ENCODE measurements around the gene YY1. TPM values are rescaled to one million over a fixed set of nuclear protein-coding genes. Genes with fewer than 3 reads are reported as not detected.

The YY1 gene
- total RNA-seq, 1 donor from 2014 or later, result 74.8 TPM

DNA sequence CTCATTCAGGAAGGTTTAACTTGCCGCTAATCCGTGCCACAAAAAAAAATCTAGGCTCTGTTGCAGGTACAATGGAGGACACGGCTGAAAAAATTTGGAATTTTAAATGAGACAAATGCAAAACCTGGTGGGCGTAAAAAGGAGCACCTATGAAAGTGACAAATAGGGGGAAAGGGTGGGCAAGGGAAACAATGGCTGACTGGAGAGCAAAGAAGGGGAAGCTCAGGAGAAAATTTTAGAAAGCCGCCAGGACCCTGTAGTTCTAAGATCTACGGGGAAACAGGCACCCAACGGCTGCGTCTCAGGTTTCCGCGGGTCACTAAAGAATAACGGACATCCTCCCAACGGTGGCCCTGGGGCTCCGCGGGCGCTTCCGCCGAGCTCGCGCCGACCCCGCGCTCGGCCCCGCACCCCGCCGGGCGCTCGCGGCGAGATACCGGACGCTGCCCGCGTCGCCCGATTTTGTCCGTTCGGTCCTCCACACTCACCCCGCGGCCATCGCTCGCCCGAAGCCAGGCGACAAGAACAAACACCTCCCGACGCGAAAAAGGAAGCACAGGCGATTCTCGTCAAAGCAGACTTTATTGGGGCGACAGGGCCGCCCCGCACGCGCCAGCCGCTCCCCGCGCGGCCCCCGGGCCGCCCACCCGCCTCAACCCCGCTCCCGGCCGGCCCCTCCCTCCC is 1.1 kb upstream of the YY1 start:
- peak; percentile 24 for ATAC-seq
- intact Hi-C loops (cut with DNase I), result no loop called here

GRCh38 chr14:100239211-100239839 is 381 bp downstream of the YY1 start:
- no peaks in the 10 kb centered on the region for H3K36me3 ChIP-seq

More for the DNA sequence above, 1.1 kb upstream of the YY1 start:
- peak; percentile 69 for DNase-seq
- Histone ChIP-seq H3K27me3 (ENCODE audit: low read depth) (no peaks in the 10 kb centered on the region), H3K4me1 (peaks cover 49% of the 10 kb centered on the region), H3K9me3 (no peaks in the 10 kb centered on the region), H3K27ac (peak overlapping the region; percentile 99), H3K4me3 (peak overlapping the region; percentile 100), H3K36me3 (no peaks in the 10 kb centered on the region)
- TF ChIP-seq CTCF (IDR thresholded peaks at IDR 0.05), result no peak

DNA sequence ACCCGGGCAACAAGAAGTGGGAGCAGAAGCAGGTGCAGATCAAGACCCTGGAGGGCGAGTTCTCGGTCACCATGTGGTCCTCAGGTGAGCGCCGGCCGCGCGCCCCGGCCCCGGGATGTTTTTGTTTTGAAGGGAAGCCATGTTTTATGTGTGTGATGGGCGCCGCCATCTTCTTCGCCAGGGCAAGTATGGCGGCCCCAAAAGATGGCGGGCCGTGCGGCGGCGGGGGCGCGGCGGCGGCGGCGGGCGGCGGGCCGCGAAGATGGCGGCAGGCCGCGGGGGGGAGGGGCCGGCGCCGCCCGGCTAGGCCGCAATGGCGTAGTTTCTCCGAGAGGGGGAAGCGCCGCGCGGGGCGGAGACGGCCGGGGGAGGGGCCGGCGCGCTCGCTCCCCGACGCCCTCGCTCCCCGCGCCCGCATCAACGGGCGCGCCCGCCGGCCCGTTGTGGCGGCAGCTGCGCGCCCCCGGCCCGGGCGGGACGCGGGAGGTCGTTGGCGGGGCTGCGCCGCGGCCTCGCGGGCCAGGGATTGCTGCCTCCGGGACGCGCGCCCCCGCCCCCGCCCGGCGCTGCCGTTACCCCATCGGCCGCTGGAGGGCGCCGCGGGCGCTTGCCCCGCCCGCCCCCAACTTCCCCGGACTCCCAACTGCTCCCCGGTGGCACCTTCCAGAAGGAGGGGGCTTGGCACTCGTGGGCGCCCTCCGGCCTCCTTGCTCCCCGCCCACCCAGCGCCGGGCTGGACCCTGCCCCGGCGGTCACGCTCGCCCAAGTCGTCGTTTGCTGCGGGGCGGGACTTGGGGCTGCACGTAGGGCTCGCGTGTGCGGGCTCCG is 1.1 kb downstream of the YY1 start:
- Histone ChIP-seq H3K36me3 (no peaks in the 10 kb centered on the region), H3K9me3 (no peaks in the 10 kb centered on the region), H3K27me3 (ENCODE audit: low read depth) (no peaks in the 10 kb centered on the region), H3K4me3 (peak overlapping the region; percentile 100), H3K27ac (peak overlapping the region; percentile 99), H3K4me1 (peaks cover 70% of the 10 kb centered on the region)
- DNase-seq (peak; percentile 90), ATAC-seq (peak; percentile 77)
- TF ChIP-seq CTCF (IDR thresholded peaks at IDR 0.05), result peak; percentile 56
- intact Hi-C loops (cut with DNase I), result no loop called here

More at GRCh38 chr14:100239211-100239839, 381 bp downstream of the YY1 start:
- TF ChIP-seq CTCF (IDR thresholded peaks at IDR 0.05), result no peak
- Histone ChIP-seq H3K27ac (peak overlapping the region; percentile 99), H3K4me3 (peak overlapping the region; percentile 100), H3K4me1 (peaks cover 62% of the 10 kb centered on the region), H3K27me3 (ENCODE audit: low read depth) (no peaks in the 10 kb centered on the region), H3K9me3 (no peaks in the 10 kb centered on the region)
- peak; percentile 64 for DNase-seq
- ATAC-seq, result no peak
- intact Hi-C loops (cut with DNase I), result no loop called here

GRCh38 chr14:100240668-100241032 is 1.7 kb downstream of the YY1 start:
- no peak for ATAC-seq

More at GRCh38 chr14:100240668-100241032, 1.7 kb downstream of the YY1 start:
- peak overlapping the region; percentile 67 for H3K4me3 ChIP-seq
- no peak for TF ChIP-seq CTCF (IDR thresholded peaks at IDR 0.05)
- no peak for DNase-seq
- peaks cover 70% of the 10 kb centered on the region for H3K4me1 ChIP-seq
- no peaks in the 10 kb centered on the region for H3K27me3 ChIP-seq (ENCODE audit: low read depth)
- intact Hi-C loops (cut with DNase I), result no loop called here
- no peaks in the 10 kb centered on the region for H3K9me3 ChIP-seq
- peak overlapping the region; percentile 82 for H3K27ac ChIP-seq
- H3K36me3 ChIP-seq, result no peaks in the 10 kb centered on the region
